ENCODE data around the gene MMP12.
A peak's percentile ranks its signal among the peaks of the same experiment; 100 is the strongest.
"Not testable (repeated sequence)": the region's sequence is repeated elsewhere in the genome, so short reads cannot be mapped to it uniquely, and the experiment has no call there.

Gene MMP12

DNA sequence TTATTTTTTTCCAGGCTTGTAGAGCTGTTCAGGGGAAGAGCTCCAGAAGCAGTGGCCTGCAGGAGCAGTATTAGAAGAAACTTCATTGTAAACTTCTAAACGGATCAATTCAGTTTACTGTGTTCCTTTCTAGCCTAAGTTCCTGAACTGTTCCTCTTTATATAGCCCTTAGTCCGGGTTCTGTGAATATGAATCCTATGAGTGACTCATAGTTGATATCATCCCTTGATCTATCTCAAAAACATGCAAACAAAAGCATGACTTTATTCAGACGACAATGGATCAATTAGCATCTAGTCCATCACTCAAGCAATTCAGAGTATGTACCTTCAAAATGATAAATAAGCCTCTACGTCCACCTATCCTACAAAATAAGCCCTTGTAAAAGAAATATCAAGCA is at the start of gene MMP12:
Gene MMP12 (minus strand): TSS at position 131 of the 400 bp plus-strand sequence. CDS start 45 bp downstream, at position 86.
- FAIRE-seq, result no peak
- DNase-seq (ENCODE audit: insufficient read length, low spot score), result no peak
- no peak for TF ChIP-seq POLR2A (IDR thresholded peaks at IDR 0.05; ENCODE audit: low read depth, low read length)

DNA sequence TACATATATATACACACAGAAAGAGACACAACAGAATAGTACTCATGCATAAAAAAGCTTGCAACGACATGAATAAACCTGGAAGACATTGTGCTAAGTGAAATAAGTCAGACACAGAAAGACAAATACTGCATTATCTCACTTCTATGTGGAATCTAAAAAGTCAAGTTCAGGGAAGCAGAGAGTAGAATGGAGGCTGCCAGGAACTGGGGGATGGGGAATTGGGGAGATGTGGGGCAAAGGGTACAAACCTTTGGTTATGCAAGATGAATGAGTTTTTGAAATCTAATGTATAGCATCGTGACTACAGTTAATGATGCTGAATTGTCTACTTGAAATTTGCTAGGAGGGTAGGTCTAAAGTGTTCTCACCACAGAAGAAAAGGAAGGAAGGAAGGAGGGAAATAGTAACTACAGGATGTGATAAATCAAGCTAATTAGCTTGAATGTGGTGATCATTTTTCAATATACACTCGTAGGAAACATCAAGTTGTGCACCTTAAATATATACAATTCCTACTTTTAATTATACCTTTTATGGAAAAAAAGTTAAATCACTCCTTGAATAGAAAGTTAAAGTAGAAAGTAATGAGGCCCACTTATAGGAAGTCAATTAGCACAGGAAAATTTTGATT is 46.9 kb upstream of the MMP12 start:
- TF ChIP-seq POLR2A (IDR thresholded peaks at IDR 0.05; ENCODE audit: low read depth, low read length), result no peak
- no peak for DNase-seq (ENCODE audit: insufficient read length, low spot score)
- no peak for FAIRE-seq

DNA sequence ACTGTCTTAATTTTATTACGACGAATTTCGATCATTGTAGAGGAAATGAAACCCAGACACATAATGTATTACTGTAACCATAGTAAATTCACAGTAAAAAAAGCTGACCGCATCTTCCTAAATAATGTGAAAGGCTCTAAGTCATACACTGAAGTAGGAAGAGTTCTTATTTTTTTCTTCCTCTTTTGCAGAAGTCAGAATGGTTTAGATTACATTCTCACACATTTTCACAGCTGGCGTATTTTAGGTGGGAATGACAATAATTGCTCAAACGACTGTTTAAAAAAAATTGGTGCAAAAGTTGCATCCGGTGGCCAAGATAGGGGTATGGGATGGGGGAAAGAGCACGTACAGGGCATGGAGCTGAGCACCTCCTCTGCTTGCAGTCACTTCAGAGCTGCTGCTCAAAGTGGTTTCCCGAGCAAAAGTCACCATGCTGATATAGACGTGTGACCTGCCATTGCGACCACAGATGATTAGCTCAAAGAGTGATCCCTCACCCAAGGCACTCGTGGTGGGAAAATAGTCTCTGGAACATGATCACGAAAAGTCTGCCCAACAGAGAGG is 45.4 kb upstream of the MMP12 start:
- DNase-seq (ENCODE audit: insufficient read length, low spot score) (no peak), FAIRE-seq (no peak)
- TF ChIP-seq POLR2A (IDR thresholded peaks at IDR 0.05; ENCODE audit: low read depth, low read length), result no peak

DNA sequence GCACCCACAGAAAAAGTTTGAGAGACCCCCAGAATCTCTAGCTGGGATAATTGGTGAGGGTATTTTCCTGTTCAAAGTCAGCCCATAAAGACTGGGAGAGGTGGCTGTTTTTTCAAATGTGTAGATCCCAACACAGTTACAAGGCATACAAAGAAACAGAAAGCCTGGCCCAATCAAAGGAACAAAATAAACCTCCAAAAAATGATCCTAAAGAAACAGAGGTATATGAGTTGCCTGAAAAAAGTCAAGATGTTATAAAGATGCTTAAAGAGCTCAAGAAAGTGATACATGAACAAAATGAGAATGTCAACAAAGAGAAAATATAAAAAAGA is 40.2 kb upstream of the MMP12 start:
- TF ChIP-seq POLR2A (IDR thresholded peaks at IDR 0.05; ENCODE audit: low read depth, low read length), result no peak
- FAIRE-seq, result no peak
- DNase-seq (ENCODE audit: insufficient read length, low spot score), result no peak

DNA sequence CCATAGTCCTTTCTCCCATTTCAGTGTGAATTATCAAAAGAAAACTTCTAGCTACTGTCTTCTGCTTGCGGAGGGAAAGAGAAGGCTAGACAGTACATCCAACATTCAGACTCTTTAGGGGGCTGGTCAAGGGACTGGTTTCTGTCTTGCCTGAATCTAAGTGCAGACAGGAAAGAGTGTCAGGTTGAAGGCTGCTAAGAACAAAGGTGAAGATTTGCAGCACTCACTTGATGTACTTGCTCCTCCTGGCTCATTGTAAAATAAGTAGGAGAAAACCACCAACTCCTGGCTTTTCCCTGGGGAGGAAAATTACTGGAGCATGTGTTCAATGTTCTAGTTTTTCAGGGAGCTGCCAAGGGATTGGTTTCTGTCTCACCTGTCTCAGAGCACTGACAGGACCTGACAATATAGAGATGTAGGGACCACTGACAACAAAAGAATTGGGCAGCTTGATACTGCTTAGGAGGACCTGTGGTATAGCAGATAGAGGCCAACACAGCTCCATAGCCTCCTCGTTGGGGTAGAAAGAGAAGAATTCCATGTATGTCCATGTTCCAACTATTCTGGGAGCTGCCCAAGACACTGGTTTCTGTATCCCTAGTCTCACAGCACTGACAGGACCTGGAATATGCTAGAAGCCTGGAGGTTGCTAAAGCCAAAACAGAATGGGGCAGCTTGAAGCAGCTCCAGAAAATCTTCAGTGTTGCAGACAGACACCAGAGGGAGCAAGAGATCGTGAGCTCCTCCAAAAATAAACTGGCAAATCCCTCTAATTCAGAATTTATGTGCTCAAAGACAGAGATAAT is 39.7 kb upstream of the MMP12 start:
- TF ChIP-seq POLR2A (IDR thresholded peaks at IDR 0.05; ENCODE audit: low read depth, low read length), result no peak
- DNase-seq (ENCODE audit: insufficient read length, low spot score) (peak; percentile 3), FAIRE-seq (no peak)

DNA sequence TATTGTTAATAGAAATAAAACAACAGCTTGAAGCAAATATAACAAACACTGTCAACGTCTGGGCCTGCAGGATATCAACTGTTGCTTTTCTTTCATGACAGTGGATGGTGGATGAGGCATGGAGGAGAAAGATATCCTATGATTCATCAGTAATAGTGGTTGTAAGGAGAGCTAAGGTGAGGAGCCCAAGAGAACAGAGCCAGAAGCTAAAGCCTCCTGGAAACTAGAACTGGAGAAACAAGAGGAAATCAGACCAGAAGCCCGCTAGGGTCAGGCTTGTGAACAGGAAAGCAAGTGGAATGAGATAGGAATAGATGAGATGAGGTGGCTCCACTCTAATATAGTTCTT is 37.7 kb upstream of the MMP12 start:
- TF ChIP-seq POLR2A (IDR thresholded peaks at IDR 0.05; ENCODE audit: low read depth, low read length), result no peak
- FAIRE-seq (no peak), DNase-seq (ENCODE audit: insufficient read length, low spot score) (no peak)

DNA sequence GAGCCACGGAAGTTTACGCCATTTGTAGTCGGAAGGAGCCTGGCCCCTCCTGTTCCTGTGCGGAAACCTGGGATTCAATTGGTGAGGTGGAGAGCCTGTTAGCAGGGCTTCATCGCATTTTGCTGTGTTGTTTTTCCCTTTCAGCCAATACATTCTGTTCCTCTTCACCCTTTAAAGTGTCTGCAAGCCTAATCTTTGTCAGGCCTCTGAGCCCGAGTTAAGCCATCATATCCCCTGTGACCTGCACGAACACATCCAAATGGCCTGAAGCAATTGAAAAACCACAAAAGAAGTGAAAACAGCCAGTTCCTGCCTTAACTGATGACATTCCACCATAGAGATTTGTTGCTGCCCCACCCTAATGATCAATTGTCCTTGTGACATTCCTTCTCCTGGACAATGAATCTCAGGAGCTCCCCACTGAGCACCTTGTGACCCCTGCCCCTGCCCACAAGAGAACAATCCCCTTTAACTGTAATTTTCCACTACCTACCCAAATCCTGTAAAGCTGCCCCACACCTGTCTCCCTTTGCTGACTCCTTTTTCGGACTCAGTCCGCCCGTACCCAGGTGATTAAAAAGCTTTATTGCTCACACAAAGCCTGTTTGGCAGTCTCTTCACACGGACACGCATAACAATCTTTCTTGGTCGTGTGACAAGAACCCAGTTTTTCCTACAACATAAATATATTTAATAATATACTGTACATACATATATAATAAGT is 37.1 kb upstream of the MMP12 start:
- FAIRE-seq, result no peak
- TF ChIP-seq POLR2A (IDR thresholded peaks at IDR 0.05; ENCODE audit: low read depth, low read length), result no peak

DNA sequence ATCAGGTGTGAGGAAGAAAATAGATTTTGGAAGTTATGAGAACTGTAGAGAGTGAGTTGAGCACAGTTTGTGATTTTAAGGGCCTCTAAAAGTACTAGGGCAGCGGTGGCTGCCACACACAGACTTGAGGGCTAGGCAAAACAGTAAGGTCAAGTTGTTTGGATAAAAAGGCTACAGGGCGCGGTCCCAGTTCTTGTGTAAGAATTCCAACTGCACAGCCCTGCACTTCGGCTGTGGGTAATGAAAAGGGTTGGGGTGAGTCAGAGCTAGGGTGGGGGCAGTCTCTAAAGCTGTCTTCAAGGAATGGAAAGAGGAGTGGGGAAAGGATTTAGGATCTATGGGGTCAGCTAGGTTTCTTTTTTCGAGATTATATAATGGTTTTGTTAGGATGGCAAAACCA is 31.1 kb upstream of the MMP12 start:
- DNase-seq (ENCODE audit: insufficient read length, low spot score); FAIRE-seq: not testable (repeated sequence)

More for the DNA sequence above, 37.1 kb upstream of the MMP12 start:
- DNase-seq (ENCODE audit: insufficient read length, low spot score), result no peak

DNA sequence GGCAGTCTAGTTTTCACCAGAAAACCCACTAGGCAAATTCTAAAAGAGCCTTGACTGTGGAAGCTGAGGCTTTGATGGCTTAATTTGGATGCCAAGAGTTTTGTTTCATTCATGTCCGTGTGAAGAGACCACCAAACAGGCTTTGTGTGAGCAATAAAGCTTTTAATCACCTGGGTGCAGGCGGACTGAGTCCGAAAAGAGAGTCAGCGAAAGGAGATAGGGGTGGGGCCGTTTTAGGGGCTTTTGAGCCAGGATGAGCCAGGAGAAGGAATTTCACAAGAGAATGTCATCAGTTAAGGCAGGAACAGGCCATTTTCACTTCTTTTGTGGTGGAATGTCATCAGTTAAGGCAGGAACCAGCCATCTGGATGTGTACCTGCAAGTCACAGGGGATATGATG is 29.1 kb upstream of the MMP12 start:
- FAIRE-seq; DNase-seq (ENCODE audit: insufficient read length, low spot score): not testable (repeated sequence)

DNA sequence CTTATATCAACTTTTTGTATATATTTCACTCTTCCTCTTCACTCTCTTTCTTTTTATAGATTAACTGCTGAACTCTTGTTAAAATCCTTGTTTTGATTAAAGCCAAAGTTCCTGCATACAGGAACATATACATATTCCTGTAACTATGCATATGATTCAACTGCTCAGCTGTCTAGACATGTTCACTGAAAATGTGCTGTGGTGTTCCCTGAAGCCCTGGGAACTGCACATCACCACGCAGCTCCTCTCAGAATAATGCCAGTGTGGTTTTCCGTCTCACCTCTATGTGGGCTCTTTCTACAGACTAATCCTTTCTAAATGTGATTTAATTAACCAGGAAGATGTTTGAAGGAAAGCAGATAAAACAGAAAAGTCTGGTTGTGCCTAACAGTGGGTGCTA is 25.6 kb upstream of the MMP12 start:
- TF ChIP-seq POLR2A (IDR thresholded peaks at IDR 0.05; ENCODE audit: low read depth, low read length), result no peak
- FAIRE-seq, result no peak

DNA sequence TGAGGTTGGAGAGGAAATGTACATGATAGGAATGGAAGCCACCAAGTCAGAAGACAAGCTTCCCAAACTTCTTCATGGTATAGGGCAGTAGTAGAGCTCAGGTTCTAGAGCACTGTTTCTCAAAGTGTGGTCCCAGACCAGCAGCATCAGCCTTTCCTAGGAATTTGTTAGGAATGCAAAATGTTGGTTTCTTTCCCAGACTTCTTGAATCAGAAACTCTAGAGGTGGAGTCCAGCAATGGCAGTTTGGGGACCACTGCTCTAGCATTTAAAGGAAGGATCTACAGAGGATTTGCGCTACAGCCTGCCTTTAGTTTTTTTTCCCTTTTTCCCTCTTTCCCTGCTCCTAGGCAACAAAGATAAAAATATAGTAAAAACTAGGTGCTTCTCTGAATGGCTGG is 17.0 kb upstream of the MMP12 start:
- TF ChIP-seq POLR2A (IDR thresholded peaks at IDR 0.05; ENCODE audit: low read depth, low read length), result no peak
- no peak for FAIRE-seq
- no peak for DNase-seq (ENCODE audit: insufficient read length, low spot score)

More for the DNA sequence above, 25.6 kb upstream of the MMP12 start:
- no peak for DNase-seq (ENCODE audit: insufficient read length, low spot score)

DNA sequence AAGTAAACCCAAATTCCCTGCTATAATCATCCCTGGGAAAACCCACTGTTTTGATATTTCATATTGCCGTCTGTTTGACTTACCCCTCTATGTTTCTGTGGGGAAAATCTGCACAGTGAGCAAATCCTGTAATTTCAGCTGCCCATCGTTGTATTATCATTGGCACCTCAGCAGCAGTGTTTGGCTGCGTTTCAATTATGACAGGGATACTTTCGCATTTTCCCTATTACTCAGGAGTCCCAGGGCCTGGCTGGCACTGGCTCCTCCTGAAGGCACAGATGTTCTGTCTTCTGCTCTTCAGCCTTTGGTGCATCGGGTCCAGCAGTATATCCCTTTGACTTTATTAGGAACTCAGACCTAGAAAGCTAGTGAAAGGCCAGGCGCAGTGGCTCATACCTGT is 12.2 kb upstream of the MMP12 start:
- TF ChIP-seq POLR2A (IDR thresholded peaks at IDR 0.05; ENCODE audit: low read depth, low read length), result no peak
- no peak for FAIRE-seq
- DNase-seq (ENCODE audit: insufficient read length, low spot score), result peak; percentile 1

DNA sequence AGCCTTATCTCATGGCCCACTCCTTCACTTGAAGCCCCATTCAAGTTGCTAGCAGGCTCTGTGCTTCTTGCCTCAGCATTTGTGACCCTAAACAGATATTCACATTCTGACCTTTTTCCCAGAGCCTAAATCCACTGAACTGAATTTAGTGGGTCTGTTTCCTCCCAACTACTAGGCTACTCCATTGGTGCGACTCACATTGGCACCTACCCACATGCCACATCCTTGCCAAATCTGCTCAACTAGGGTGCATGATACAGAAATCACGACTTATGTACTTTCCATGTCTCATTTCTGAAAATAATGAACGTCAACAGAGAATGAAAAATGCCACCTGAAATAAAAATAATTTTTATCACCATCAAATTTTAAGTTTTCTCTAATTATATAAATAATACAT is 8.4 kb upstream of the MMP12 start:
- no peak for DNase-seq (ENCODE audit: insufficient read length, low spot score)

DNA sequence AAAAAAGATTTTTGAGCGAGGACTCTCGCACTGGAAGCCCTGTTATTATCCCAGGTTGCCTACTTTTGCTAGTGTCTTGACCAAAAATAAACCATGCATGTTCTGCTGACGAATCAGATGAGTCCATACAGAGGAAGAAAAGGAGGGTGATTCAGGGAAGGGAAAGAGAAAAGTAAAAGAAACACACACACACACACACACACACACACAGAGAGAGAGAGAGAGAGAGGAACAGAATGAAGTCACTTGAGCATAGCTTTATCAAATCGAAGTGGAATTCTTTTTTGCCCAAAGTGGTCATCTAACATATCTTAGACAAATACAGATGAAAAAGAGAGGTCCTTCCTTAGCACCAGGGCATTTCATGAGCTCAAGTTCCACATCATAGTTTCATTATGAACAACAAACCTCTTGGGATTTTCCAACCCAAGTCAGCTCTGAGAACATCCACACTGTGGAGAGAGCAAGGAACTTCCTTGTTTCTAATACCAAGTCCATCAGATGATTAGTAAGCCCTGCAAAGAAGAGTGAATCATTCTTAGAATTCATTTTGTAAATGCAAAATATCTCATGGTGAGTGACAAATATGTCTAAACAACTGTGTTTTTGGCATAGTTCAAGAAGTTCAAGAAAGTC is 7.7 kb upstream of the MMP12 start:
- no peak for TF ChIP-seq POLR2A (IDR thresholded peaks at IDR 0.05; ENCODE audit: low read depth, low read length)
- DNase-seq (ENCODE audit: insufficient read length, low spot score) (no peak), FAIRE-seq (no peak)

More for the DNA sequence above, 8.4 kb upstream of the MMP12 start:
- no peak for FAIRE-seq
- no peak for TF ChIP-seq POLR2A (IDR thresholded peaks at IDR 0.05; ENCODE audit: low read depth, low read length)

Data from H54 (cell line).